NT2/D1 (cell line): ENCODE measurements around the gene IL1RAP.

ENCODE experiments used
- DNase-seq: peaks from one replicate; pipeline ENCODE4 v3.0.0-alpha.2; 2011; ENCODE audit warnings: low read depth, low spot score
- H3K27me3 ChIP-seq: 2 replicates; pipeline ENCODE4 v1.6.0; 2011; ENCODE audit warnings: mild to moderate bottlenecking; ENCODE audit not compliant: insufficient read length, insufficient read depth
- H3K36me3 ChIP-seq: 2 replicates; pipeline ENCODE4 v1.6.1; 2011; ENCODE audit warnings: mild to moderate bottlenecking, low read length, mixed read lengths; ENCODE audit not compliant: insufficient read depth, insufficient read length
- H3K4me1 ChIP-seq: 2 replicates; pipeline ENCODE4 v1.5.1; 2011; ENCODE audit not compliant: insufficient read depth, insufficient read length
- H3K4me3 ChIP-seq: 2 replicates; pipeline ENCODE4 v1.5.1; 2011; ENCODE audit warnings: low read depth; ENCODE audit not compliant: insufficient read length
- H3K9ac ChIP-seq: 2 replicates; pipeline ENCODE4 v1.6.0; 2011; ENCODE audit warnings: low read depth; ENCODE audit not compliant: insufficient read length
- H3K9me3 ChIP-seq: 2 replicates; pipeline ENCODE4 v1.5.1; 2011; ENCODE audit warnings: mild to moderate bottlenecking, low read length; ENCODE audit not compliant: insufficient read depth
- SUZ12 ChIP-seq: IDR thresholded peaks from 2 replicates; pipeline ENCODE4 v1.6.1; 2011; ENCODE audit not compliant: insufficient read length, insufficient read depth; ENCODE audit errors: extremely low read depth
- YY1 ChIP-seq: IDR thresholded peaks from 2 replicates; pipeline ENCODE4 v1.6.1; 2011; ENCODE audit not compliant: insufficient read length, insufficient read depth
- ZNF274 ChIP-seq: IDR thresholded peaks from 2 replicates; pipeline ENCODE4 v1.6.1; 2011; ENCODE audit warnings: mild to moderate bottlenecking, low read depth, low read length

Gene IL1RAP

GRCh38 chr3:190618330-190619030 lies 104.6 kb downstream of the IL1RAP start:
- Histone ChIP-seq H3K36me3 (no peaks in the 10 kb centered on the region), H3K4me3 (no peak overlapping the region), H3K27me3 (no peaks in the 10 kb centered on the region), H3K9ac (no peak overlapping the region), H3K9me3 (no peaks in the 10 kb centered on the region), H3K4me1 (no peaks in the 10 kb centered on the region)
- no peak for DNase-seq
- TF ChIP-seq ZNF274 = no peak
- TF ChIP-seq YY1 = no peak
- no peak for TF ChIP-seq SUZ12

- no peak overlapping the region for H3K4me3 ChIP-seq
- H3K36me3 ChIP-seq = no peaks in the 10 kb centered on the region
- H3K4me1 ChIP-seq = no peaks in the 10 kb centered on the region
- no peaks in the 10 kb centered on the region for H3K9me3 ChIP-seq
- H3K9ac ChIP-seq = no peak overlapping the region
- no peak for DNase-seq
- no peaks in the 10 kb centered on the region for H3K27me3 ChIP-seq
- no peak for TF ChIP-seq YY1
- no peak for TF ChIP-seq SUZ12
- no peak for TF ChIP-seq ZNF274
Measured at GRCh38 chr3:190619353-190619752, 105.5 kb downstream of the IL1RAP start.

- no peaks in the 10 kb centered on the region for H3K9me3 ChIP-seq
- no peaks in the 10 kb centered on the region for H3K27me3 ChIP-seq
- no peaks in the 10 kb centered on the region for H3K36me3 ChIP-seq
- H3K4me3 ChIP-seq = no peak overlapping the region
- H3K9ac ChIP-seq = no peak overlapping the region
- DNase-seq = no peak
- H3K4me1 ChIP-seq = no peaks in the 10 kb centered on the region
- TF ChIP-seq SUZ12 (no peak), ZNF274 (no peak), YY1 (no peak)
Measured at GRCh38 chr3:190619761-190620160, 105.9 kb downstream of the IL1RAP start.

- H3K9me3 ChIP-seq = no peaks in the 10 kb centered on the region
- no peak overlapping the region for H3K9ac ChIP-seq
- no peak overlapping the region for H3K4me3 ChIP-seq
- DNase-seq = no peak
- TF ChIP-seq YY1 (no peak), SUZ12 (no peak), ZNF274 (no peak)
- no peaks in the 10 kb centered on the region for H3K4me1 ChIP-seq
- no peaks in the 10 kb centered on the region for H3K27me3 ChIP-seq
- no peaks in the 10 kb centered on the region for H3K36me3 ChIP-seq
Measured at GRCh38 chr3:190620886-190621608, 107.2 kb downstream of the IL1RAP start.

- Histone ChIP-seq H3K36me3 (no peaks in the 10 kb centered on the region), H3K4me1 (no peaks in the 10 kb centered on the region), H3K9ac (no peak overlapping the region), H3K27me3 (no peaks in the 10 kb centered on the region), H3K4me3 (no peak overlapping the region), H3K9me3 (no peaks in the 10 kb centered on the region)
- no peak for TF ChIP-seq SUZ12
- no peak for TF ChIP-seq ZNF274
- no peak for TF ChIP-seq YY1
- no peak for DNase-seq
Measured at GRCh38 chr3:190621927-190622326, 108.0 kb downstream of the IL1RAP start.

GRCh38 chr3:190624282-190624681 lies 110.4 kb downstream of the IL1RAP start:
- H3K27me3 ChIP-seq = no peaks in the 10 kb centered on the region
- TF ChIP-seq YY1 (no peak), SUZ12 (no peak), ZNF274 (no peak)
- no peaks in the 10 kb centered on the region for H3K9me3 ChIP-seq
- no peaks in the 10 kb centered on the region for H3K4me1 ChIP-seq
- H3K36me3 ChIP-seq = no peaks in the 10 kb centered on the region
- H3K9ac ChIP-seq = no peak overlapping the region
- no peak for DNase-seq
- no peak overlapping the region for H3K4me3 ChIP-seq

- TF ChIP-seq SUZ12 = no peak
- no peak for TF ChIP-seq YY1
- no peak for TF ChIP-seq ZNF274
- H3K4me1 ChIP-seq = no peaks in the 10 kb centered on the region
- no peak for DNase-seq
- H3K27me3 ChIP-seq = no peaks in the 10 kb centered on the region
- no peaks in the 10 kb centered on the region for H3K36me3 ChIP-seq
- H3K4me3 ChIP-seq = no peak overlapping the region
- no peaks in the 10 kb centered on the region for H3K9me3 ChIP-seq
- no peak overlapping the region for H3K9ac ChIP-seq
Measured at GRCh38 chr3:190626951-190627620, 113.2 kb downstream of the IL1RAP start.
